HepG2 (cell line): Measurements from ENCODE around the gene DCTN1. TPM values are rescaled to one million over a fixed set of nuclear protein-coding genes. Genes with fewer than 3 reads are reported as not detected.

Source experiments
- BRD4 ChIP-seq: sonication (generic); formaldehyde crosslinking; IDR thresholded peaks from 2 replicates; pipeline ENCODE4 v1.4.0; 2020; ENCODE audit warnings: missing genetic modification reagents
- CENPX ChIP-seq: sonication (generic); formaldehyde crosslinking; IDR thresholded peaks from 2 replicates; pipeline ENCODE4 v1.9.0; 2021; ENCODE audit warnings: mild to moderate bottlenecking, missing genetic modification reagents, moderate library complexity
- KDM1A ChIP-seq: IDR thresholded peaks from 2 replicates; pipeline ENCODE4 v1.6.1; 2016; ENCODE audit warnings: missing compliant biosample characterization
- KDM4B ChIP-seq: sonication (generic); formaldehyde crosslinking; IDR thresholded peaks from 2 replicates; pipeline ENCODE4 v1.4.0; 2020; ENCODE audit warnings: missing genetic modification reagents
- KDM6A ChIP-seq: IDR thresholded peaks from 2 replicates; pipeline ENCODE4 v1.6.1; 2016; ENCODE audit warnings: low read depth
- NFIC ChIP-seq: IDR thresholded peaks from 2 replicates; pipeline ENCODE4 v1.6.1; 2012; ENCODE audit warnings: mild to moderate bottlenecking, low read length, inconsistent platforms
- PHF8 ChIP-seq: sonication (generic); formaldehyde crosslinking; IDR thresholded peaks from 2 replicates; pipeline ENCODE4 v1.5.0; 2020; ENCODE audit warnings: missing genetic modification reagents
- RBM22 ChIP-seq: fragments of 200-400 bp; formaldehyde crosslinking; optimal IDR thresholded peaks from 2 replicates; pipeline ENCODE3; 2017; ENCODE audit warnings: mild to moderate bottlenecking, low read length, moderate library complexity
- RORA ChIP-seq: sonication (generic); formaldehyde crosslinking; IDR thresholded peaks from 2 replicates; pipeline ENCODE4 v1.5.0; 2020; ENCODE audit warnings: mild to moderate bottlenecking, missing genetic modification reagents, moderate library complexity
- TBP ChIP-seq: sonication (generic); formaldehyde crosslinking; IDR thresholded peaks from 2 replicates; pipeline ENCODE4 v1.5.0; 2020; ENCODE audit warnings: missing genetic modification reagents
- U2AF1 ChIP-seq: fragments of 200-400 bp; formaldehyde crosslinking; optimal IDR thresholded peaks from 2 replicates; pipeline ENCODE3; 2017; ENCODE audit warnings: mild to moderate bottlenecking, low read depth, low read length
- ZNF282 ChIP-seq: fragments of 450-650 bp; IDR thresholded peaks from 2 replicates; pipeline ENCODE4 v1.6.1; 2018; ENCODE audit not compliant: partially characterized antibody
- ZNF547 ChIP-seq: sonication (generic); formaldehyde crosslinking; IDR thresholded peaks from 2 replicates; pipeline ENCODE4 v1.5.1; 2020; ENCODE audit warnings: mild to moderate bottlenecking, missing genetic modification reagents
- ZNF639 ChIP-seq: conservative IDR thresholded peaks from 2 replicates; pipeline ENCODE4 v1.6.1; 2018; ENCODE audit warnings: missing genetic modification reagents
- ZNF713 ChIP-seq: sonication (generic); formaldehyde crosslinking; IDR thresholded peaks from 2 replicates; pipeline ENCODE4 v1.4.0; 2020; ENCODE audit warnings: mild to moderate bottlenecking, missing genetic modification reagents
- ZNF737 ChIP-seq: sonication (generic); formaldehyde crosslinking; IDR thresholded peaks from 2 replicates; pipeline ENCODE4 v1.5.0; 2020; ENCODE audit warnings: missing genetic modification reagents, mild to moderate bottlenecking, borderline replicate concordance
- ZNF788 ChIP-seq: sonication (generic); formaldehyde crosslinking; IDR thresholded peaks from 2 replicates; pipeline ENCODE4 v1.5.0; 2020; ENCODE audit warnings: mild to moderate bottlenecking, missing genetic modification reagents, borderline replicate concordance
- ZNF883 ChIP-seq: sonication (generic); formaldehyde crosslinking; IDR thresholded peaks from 2 replicates; pipeline ENCODE4 v1.5.1; 2020; ENCODE audit warnings: mild to moderate bottlenecking, missing genetic modification reagents; ENCODE audit errors: not compliant biosample characterization
- ZSCAN25 ChIP-seq: sonication (generic); formaldehyde crosslinking; IDR thresholded peaks from 2 replicates; pipeline ENCODE4 v1.8.0; 2022; ENCODE audit warnings: mild to moderate bottlenecking, missing genetic modification reagents
- polyA plus RNA-seq, 8 experiments: library from polyadenylated mRNA; depleted of rRNA in 3 of 8; stranded (reverse) in 7 of 8; unstranded in 1 of 8; fragments of >200 nt; fragmentation: Illumina TruSeq in 4 of 8; extraction: Trizol in 4 of 8; gene quantifications; 2 replicates each; pipeline versions ENCODE4 v1.2.1 to v1.2.3, GENCODE V29; 2011 to 2016; ENCODE audit warnings: low read depth in 4 of 8, missing spikeins in 1 of 8, mixed read lengths in 1 of 8; ENCODE audit not compliant: insufficient read depth in 1 of 8
- total RNA-seq, 5 experiments: library from RNA; depleted of rRNA; stranded (reverse); fragments of >200 nt; fragmentation: Illumina TruSeq; extraction: Trizol; gene quantifications; 2 replicates each; pipeline ENCODE4 v1.2.3, GENCODE V29; 2016; ENCODE audit warnings: low read depth in 1 of 5
- TF ChIP-seq, protein P1 (sequence below): sonication (generic); formaldehyde crosslinking; IDR thresholded peaks from 2 replicates; pipeline ENCODE4 v1.9.0; 2021; ENCODE audit warnings: mild to moderate bottlenecking, missing genetic modification reagents
- TF ChIP-seq, protein P2 (sequence below): sonication (generic); formaldehyde crosslinking; IDR thresholded peaks from 2 replicates; pipeline ENCODE4 v1.4.0; 2020; ENCODE audit warnings: missing genetic modification reagents

The DCTN1 gene
- total and polyA plus RNA-seq, 2 of the 13 experiments (the other 11 are each of a cell fraction or from before 2014, with no cell fraction given), result 73.2 to 122 TPM

DNA sequence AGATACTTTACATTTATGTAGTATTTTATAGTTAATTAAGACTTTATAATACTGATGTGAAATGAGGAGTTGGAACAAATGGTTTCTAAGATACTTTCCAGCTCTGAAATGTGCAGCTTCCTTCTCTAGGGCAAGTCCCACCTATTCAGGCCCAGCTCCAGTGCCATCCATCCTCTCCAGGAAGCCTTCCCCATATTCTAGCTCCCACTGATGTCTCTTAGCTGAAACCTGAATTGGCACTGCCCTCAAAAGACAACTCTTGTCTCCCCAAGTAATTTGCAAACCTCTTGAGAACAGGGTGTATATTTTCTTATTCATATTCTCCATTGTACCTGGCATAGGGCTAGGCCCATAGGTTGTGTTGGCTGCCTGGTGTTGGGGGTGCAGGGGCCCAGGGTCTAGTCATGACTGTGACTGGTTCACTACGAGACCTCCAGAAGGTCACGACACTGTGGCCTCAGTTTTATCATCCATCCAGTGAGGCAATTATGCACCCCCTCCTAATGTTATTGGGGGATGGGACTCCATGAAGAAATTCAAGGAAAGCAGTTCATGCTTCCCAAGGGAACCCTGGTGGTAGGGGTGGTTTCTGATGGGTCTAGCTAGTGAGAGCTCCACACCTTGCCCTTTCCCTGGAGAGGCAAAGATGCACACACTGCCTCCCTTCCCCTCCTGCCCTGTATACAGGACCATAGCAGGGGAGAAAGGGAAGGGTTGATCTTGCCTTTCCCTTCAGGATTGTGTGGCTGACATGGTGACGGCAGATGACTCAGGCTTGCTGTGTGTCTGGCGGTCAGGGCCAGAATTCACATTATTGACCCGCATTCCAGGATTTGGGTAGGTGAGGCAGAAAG is 44.3 kb upstream of the DCTN1 start (continued):
- TF ChIP-seq, protein P1, sequence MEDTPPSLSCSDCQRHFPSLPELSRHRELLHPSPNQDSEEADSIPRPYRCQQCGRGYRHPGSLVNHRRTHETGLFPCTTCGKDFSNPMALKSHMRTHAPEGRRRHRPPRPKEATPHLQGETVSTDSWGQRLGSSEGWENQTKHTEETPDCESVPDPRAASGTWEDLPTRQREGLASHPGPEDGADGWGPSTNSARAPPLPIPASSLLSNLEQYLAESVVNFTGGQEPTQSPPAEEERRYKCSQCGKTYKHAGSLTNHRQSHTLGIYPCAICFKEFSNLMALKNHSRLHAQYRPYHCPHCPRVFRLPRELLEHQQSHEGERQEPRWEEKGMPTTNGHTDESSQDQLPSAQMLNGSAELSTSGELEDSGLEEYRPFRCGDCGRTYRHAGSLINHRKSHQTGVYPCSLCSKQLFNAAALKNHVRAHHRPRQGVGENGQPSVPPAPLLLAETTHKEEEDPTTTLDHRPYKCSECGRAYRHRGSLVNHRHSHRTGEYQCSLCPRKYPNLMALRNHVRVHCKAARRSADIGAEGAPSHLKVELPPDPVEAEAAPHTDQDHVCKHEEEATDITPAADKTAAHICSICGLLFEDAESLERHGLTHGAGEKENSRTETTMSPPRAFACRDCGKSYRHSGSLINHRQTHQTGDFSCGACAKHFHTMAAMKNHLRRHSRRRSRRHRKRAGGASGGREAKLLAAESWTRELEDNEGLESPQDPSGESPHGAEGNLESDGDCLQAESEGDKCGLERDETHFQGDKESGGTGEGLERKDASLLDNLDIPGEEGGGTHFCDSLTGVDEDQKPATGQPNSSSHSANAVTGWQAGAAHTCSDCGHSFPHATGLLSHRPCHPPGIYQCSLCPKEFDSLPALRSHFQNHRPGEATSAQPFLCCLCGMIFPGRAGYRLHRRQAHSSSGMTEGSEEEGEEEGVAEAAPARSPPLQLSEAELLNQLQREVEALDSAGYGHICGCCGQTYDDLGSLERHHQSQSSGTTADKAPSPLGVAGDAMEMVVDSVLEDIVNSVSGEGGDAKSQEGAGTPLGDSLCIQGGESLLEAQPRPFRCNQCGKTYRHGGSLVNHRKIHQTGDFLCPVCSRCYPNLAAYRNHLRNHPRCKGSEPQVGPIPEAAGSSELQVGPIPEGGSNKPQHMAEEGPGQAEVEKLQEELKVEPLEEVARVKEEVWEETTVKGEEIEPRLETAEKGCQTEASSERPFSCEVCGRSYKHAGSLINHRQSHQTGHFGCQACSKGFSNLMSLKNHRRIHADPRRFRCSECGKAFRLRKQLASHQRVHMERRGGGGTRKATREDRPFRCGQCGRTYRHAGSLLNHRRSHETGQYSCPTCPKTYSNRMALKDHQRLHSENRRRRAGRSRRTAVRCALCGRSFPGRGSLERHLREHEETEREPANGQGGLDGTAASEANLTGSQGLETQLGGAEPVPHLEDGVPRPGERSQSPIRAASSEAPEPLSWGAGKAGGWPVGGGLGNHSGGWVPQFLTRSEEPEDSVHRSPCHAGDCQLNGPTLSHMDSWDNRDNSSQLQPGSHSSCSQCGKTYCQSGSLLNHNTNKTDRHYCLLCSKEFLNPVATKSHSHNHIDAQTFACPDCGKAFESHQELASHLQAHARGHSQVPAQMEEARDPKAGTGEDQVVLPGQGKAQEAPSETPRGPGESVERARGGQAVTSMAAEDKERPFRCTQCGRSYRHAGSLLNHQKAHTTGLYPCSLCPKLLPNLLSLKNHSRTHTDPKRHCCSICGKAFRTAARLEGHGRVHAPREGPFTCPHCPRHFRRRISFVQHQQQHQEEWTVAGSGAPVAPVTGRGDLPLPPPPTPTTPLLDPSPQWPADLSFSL, result peak; percentile 46; the same call in 1 of the 2 replicates
- TF ChIP-seq PHF8 (0 out of 2 replicates have a peak, but pooled peaks have one; percentile 5), RBM22 (peak; percentile 89), ZNF639 (CRISPR knock-in tag) (no peak), U2AF1 (no peak), ZNF883 (peak; percentile 6), KDM1A (CRISPR knock-in tag) (no peak), ZNF282 (no peak), KDM4B (no peak), NFIC (peak; percentile 25; the same call in 1 of the 2 replicates), ZNF737 (CRISPR knock-in tag) (no peak), RORA (CRISPR knock-in tag) (no peak), KDM6A (CRISPR knock-in tag) (no peak), ZNF547 (peak; percentile 53; the same call in 1 of the 2 replicates), ZNF713 (no peak), TBP (CRISPR knock-in tag) (no peak), CENPX (CRISPR knock-in tag) (no peak), ZNF788 (CRISPR knock-in tag) (peak; percentile 31; the same call in 1 of the 2 replicates), BRD4 (no peak), ZSCAN25 (CRISPR knock-in tag) (peak; percentile 55; the same call in 1 of the 2 replicates)
- TF ChIP-seq, protein P2, sequence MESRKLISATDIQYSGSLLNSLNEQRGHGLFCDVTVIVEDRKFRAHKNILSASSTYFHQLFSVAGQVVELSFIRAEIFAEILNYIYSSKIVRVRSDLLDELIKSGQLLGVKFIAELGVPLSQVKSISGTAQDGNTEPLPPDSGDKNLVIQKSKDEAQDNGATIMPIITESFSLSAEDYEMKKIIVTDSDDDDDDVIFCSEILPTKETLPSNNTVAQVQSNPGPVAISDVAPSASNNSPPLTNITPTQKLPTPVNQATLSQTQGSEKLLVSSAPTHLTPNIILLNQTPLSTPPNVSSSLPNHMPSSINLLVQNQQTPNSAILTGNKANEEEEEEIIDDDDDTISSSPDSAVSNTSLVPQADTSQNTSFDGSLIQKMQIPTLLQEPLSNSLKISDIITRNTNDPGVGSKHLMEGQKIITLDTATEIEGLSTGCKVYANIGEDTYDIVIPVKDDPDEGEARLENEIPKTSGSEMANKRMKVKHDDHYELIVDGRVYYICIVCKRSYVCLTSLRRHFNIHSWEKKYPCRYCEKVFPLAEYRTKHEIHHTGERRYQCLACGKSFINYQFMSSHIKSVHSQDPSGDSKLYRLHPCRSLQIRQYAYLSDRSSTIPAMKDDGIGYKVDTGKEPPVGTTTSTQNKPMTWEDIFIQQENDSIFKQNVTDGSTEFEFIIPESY (CRISPR knock-in tag), result peak; percentile 90
